ENCODE measurements around the gene CYP4A22.

Gene CYP4A22

GRCh38 chr1:47188791-47189785 is 51.8 kb downstream of the CYP4A22 start:
- no peak for TF ChIP-seq CTCF (IDR thresholded peaks at IDR 0.05)
- H3K27me3 ChIP-seq, result no peaks in the 10 kb centered on the region
- no peaks in the 10 kb centered on the region for H3K4me1 ChIP-seq (ENCODE audit: control insufficient read depth in 1 of 2, insufficient read depth in 1 of 2, low read depth in 1 of 2, low read length in 1 of 2)
- H3K4me3 ChIP-seq (ENCODE audit: low read depth in 1 of 2, low read length in 1 of 2), result no peak overlapping the region
- H3K9me3 ChIP-seq, result no peaks in the 10 kb centered on the region
- H3K27ac ChIP-seq, result no peak overlapping the region
- no peaks in the 10 kb centered on the region for H3K36me3 ChIP-seq

GRCh38 chr1:47189844-47190508 is 52.7 kb downstream of the CYP4A22 start, which contains the start of gene PDZK1IP1:
Gene PDZK1IP1 (minus strand): TSS chr1:47190036. CDS start chr1:47189932, 104 bp downstream.
- H3K27me3 ChIP-seq, result no peaks in the 10 kb centered on the region
- H3K9me3 ChIP-seq, result no peaks in the 10 kb centered on the region
- no peak for TF ChIP-seq CTCF (IDR thresholded peaks at IDR 0.05)
- no peaks in the 10 kb centered on the region for H3K4me1 ChIP-seq (ENCODE audit: control insufficient read depth in 1 of 2, insufficient read depth in 1 of 2, low read depth in 1 of 2, low read length in 1 of 2)
- no peaks in the 10 kb centered on the region for H3K36me3 ChIP-seq
- H3K4me3 ChIP-seq (ENCODE audit: low read depth in 1 of 2, low read length in 1 of 2), result no peak within 1 kb of the TSS
- H3K27ac ChIP-seq, result no peak within 1 kb of the TSS

GRCh38 chr1:47190509-47190855 is 53.2 kb downstream of the CYP4A22 start:
- no peak overlapping the region for H3K27ac ChIP-seq
- no peaks in the 10 kb centered on the region for H3K36me3 ChIP-seq
- H3K9me3 ChIP-seq, result no peaks in the 10 kb centered on the region
- no peak for TF ChIP-seq CTCF (IDR thresholded peaks at IDR 0.05)
- H3K27me3 ChIP-seq, result no peaks in the 10 kb centered on the region
- no peaks in the 10 kb centered on the region for H3K4me1 ChIP-seq (ENCODE audit: control insufficient read depth in 1 of 2, insufficient read depth in 1 of 2, low read depth in 1 of 2, low read length in 1 of 2)
- no peak overlapping the region for H3K4me3 ChIP-seq (ENCODE audit: low read depth in 1 of 2, low read length in 1 of 2)

GRCh38 chr1:47190857-47191256 is 53.6 kb downstream of the CYP4A22 start:
- Histone ChIP-seq H3K4me3 (ENCODE audit: low read depth in 1 of 2, low read length in 1 of 2) (no peak overlapping the region), H3K9me3 (no peaks in the 10 kb centered on the region), H3K36me3 (no peaks in the 10 kb centered on the region), H3K27me3 (no peaks in the 10 kb centered on the region), H3K27ac (no peak overlapping the region), H3K4me1 (ENCODE audit: control insufficient read depth in 1 of 2, insufficient read depth in 1 of 2, low read depth in 1 of 2, low read length in 1 of 2) (no peaks in the 10 kb centered on the region)
- no peak for TF ChIP-seq CTCF (IDR thresholded peaks at IDR 0.05)

- H3K27ac ChIP-seq, result no peak overlapping the region
- no peak for TF ChIP-seq CTCF (IDR thresholded peaks at IDR 0.05)
- H3K9me3 ChIP-seq, result no peaks in the 10 kb centered on the region
- H3K27me3 ChIP-seq, result no peaks in the 10 kb centered on the region
- no peaks in the 10 kb centered on the region for H3K36me3 ChIP-seq
- no peak overlapping the region for H3K4me3 ChIP-seq (ENCODE audit: low read depth in 1 of 2, low read length in 1 of 2)
- no peaks in the 10 kb centered on the region for H3K4me1 ChIP-seq (ENCODE audit: control insufficient read depth in 1 of 2, insufficient read depth in 1 of 2, low read depth in 1 of 2, low read length in 1 of 2)
Observed at GRCh38 chr1:47191940-47192457, 54.8 kb downstream of the CYP4A22 start.

Measured in neutrophil (primary cell).